Measurements from ENCODE around the gene TM7SF3.
"Not testable (repeated sequence)": the region's sequence is repeated elsewhere in the genome, so short reads cannot be mapped to it uniquely, and the experiment has no call there.

Gene TM7SF3, protein sequence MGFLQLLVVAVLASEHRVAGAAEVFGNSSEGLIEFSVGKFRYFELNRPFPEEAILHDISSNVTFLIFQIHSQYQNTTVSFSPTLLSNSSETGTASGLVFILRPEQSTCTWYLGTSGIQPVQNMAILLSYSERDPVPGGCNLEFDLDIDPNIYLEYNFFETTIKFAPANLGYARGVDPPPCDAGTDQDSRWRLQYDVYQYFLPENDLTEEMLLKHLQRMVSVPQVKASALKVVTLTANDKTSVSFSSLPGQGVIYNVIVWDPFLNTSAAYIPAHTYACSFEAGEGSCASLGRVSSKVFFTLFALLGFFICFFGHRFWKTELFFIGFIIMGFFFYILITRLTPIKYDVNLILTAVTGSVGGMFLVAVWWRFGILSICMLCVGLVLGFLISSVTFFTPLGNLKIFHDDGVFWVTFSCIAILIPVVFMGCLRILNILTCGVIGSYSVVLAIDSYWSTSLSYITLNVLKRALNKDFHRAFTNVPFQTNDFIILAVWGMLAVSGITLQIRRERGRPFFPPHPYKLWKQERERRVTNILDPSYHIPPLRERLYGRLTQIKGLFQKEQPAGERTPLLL

DNA sequence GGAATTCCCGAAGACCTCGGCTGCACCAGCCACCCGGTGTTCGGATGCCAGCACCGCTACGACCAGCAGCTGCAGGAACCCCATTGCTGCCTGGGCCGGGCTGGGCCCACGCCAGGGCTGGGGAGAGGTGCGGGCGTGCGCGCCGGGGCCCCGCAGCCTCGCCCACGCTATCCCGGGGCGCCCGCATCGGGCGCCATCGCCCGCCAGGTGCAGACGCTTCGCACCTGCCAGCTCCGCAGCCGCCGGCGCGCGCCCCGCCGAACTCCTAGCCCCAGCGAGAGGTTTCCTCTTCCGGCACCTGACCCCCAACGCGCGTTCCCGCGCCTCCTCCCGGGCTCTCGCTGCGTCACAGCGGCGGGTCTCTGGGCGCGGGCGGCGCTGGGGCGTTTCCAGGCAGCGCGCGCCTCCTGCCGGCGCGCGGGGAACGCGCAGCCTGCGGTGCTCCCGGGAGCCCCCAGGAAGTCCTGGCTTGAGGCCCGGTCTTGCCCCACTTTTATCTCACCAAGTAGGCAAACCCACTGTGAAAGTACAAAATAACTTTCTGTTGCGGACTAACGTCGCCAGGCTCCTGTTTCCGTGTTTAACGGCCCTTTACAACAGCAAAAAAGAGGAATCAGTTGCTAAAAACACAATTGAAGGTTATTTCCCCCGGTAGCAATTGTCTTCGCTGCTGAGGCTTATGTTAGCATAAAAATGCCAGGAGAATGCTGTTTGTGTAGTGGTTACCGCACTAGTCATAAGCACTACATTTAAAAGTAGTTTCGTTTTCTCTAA lies at the start of gene TM7SF3:
Gene TM7SF3 (minus strand): TSS at position 300 of the 774 bp plus-strand sequence. CDS start 216 bp downstream, at position 84.
- peak; percentile 88 to 94 (median 92) for DNase-seq (ENCODE audit: low read depth in 3 of 3)

DNA sequence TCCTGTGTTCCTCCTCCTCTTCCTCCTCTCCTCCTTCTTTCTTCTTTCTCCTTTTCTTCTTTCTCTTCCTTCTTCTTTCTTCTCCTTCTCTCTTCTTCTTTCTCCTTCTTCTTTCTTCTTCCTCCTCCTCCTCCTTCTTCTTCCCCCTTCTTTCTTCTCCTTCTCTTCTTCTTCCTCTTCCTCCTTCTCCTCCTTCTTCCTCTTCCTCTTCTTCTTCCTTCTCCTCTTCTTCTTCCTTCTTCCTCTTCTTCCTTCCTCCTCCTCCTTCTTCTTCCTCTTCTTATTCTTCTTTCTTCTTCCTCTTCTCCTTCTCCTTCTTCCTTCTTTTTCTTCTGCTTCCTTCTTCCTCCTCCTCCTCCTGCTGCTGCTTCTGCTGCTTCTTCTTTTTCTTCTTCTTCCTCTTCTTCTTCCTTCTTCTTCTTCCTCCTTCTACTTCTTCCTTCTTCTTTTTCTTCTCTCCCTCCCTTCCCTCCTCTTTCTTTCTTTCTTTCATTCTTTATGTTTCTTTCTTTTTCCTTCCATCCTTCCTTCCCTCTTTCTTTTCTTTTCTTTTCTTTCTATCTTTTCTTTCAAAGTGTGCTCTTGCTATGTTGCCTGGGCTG lies 49.2 kb upstream of the TM7SF3 start:
- no peak for DNase-seq (ENCODE audit: low read depth in 3 of 3)

DNA sequence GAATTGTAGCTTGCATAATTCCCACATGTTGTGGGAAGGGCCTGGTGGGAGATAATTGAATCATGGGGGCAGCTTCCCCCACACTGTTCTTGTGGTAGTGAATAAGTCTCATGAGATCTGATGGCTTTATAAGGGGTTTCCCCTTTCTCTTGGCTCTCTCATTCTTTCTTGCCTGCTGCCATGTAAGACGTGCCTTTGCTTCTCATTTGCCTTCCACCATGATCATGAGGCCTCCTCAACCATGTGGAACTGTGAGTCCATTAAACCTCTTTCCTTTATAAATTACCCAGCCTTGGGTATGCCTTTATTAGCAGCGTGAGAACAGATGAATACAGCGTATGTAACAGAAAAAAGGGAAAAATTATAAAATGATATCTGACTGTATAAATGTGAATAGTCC lies 47.1 kb upstream of the TM7SF3 start:
- DNase-seq (ENCODE audit: low read depth in 3 of 3): no peak

DNA sequence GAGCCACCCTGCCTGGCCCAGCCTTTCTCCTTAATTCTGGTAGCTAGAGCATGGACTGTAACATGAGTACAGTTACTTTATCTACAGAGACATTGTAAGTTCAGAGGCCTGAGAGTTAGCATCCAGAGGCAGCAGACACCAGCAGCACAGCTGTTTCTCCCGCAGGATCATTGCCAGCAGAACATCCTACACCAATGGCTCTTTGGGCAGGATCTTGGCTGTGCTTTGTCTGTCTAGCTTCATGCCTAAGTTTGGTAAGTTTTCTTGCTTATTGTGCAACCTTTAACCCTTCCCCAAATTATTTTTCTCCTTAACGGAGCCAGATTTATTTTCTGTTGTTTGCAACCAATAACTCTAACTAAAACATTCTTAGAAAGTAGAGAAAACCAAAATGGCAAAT lies 46.6 kb upstream of the TM7SF3 start:
- DNase-seq (ENCODE audit: low read depth in 3 of 3): no peak

DNA sequence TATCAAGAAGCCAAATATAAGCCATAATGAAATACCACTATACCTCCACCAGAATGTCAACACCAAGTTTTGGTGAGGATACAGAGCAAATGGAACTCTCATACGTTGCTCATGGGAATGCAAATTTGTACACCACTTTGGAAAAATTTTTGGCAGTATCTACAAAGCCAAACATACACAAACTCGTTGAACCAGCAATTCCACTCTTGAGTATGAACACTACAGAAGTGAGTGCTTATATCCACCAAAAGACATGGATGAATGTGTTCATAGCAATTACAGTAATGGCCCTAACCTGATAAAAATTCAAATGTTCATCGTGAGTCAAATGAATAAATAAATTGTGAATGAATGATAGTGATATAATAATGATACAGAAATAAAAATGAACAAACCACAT lies 43.4 kb upstream of the TM7SF3 start:
- DNase-seq (ENCODE audit: low read depth in 3 of 3): no peak

DNA sequence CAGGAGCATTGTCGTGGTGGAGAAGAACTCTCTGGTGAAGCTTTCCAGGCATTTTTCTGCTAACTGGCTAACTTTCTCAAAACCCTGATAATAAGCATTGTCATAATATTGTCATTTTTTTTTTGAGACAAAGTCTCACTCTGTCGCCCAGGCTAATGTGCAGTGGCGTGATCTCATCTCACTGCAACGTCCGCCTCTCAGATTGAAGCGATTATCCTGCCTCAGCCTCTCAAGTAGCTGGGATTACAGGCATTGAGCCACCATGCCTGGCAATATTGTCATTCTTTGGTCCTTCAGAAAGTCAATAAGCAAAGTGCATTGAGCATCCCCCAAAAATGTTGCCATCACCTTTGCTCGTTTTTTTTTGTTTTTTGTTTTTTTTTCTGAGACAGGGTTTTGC lies 41.8 kb upstream of the TM7SF3 start:
- DNase-seq (ENCODE audit: low read depth in 3 of 3): no peak

DNA sequence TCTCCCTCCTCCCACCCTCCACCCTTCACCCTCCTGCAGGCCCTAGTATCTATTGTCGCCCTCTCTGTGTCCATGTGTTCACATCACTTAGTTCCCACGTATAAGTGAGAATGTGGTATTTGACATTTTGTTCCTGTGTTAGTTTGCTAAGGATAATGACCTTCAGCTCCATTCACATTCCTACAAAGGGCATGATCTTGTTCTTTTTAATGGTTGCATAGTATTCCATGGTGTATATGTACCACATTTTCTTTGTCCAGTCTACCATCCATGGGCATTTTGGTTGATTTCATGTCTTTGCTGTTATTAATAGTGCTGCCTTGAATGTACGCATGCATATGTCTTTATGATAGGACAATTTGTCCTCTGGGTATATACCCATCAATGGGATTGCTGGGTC lies 38.6 kb upstream of the TM7SF3 start:
- no peak for DNase-seq (ENCODE audit: low read depth in 3 of 3)

DNA sequence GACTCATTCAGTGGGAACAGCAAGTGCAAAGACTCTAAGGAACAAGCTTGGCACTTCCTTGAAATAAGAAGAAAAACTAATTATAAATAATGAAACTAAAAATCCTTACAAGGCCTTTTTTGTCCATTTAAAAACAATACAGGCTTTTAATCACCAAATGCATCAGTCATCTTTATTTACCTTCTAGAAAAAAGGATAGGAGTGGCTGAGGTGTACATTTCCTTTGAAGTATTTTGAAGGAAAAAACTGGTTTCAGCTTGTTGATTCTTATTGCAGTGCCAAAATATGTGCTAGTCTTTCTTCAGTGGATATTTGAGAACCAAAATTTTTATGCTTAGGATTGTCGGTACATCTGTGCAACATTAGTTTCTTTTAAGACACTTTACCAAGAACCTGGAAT lies 38.0 kb upstream of the TM7SF3 start:
- DNase-seq (ENCODE audit: low read depth in 3 of 3): no peak

DNA sequence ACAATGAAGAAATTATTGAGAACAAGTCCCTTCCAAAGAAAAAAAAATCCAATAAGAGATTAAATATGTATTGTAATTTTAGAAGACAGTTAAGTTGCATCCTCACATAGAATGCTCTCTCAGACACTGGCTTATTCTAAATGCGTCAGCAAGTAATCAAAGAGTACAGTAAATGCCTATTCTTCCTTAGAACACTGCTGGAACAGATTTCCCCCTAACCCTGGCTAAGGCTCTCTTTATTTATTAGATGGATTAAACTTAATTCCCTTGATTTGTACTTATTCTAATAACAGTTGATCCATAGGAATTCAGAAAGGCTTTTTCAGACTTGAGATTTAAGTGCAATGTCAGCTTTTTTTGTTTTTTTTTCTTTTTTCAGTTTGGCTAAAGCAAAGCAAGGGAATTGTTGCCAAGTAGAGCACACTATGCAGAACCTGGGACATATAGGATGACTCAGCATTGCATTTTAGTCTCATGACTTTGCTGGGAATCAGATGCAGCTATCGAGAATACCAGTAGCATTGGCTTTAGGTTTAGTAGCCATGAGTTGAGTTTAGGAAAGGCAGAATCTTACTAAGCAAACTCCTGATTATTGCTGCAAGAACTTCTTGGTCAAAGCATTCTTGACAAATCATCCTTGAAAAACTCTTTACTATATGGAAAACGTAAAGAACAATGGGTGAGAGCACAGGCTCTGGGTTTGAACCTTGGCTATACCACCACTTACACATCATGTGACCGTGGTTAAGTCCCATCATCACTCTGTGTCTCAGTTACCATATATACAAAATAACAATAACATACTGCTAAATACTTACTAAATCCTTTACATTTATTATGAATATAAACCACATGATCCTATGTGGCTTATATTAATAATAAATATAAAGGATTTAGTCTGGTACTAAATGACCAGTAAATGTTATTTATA lies 34.9 kb upstream of the TM7SF3 start:
- DNase-seq (ENCODE audit: low read depth in 3 of 3): no peak

DNA sequence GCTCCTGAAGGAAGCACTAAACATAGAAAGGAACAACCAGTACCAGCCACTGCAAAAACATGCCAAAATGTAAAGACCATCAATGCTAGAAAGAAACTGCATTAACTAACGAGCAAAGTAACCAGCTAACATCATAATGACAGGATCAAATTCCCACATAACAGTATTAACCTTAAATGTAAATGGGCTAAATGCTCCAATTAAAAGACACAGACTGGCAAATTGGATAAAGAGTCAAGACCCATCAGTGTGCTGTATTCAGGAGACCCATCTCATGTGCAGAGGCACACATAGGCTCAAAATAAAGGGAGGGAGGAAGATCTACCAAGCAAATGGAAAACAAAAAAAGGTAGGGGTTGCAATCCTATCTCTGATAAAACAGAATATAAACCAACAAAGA lies 27.8 kb upstream of the TM7SF3 start:
- not testable (repeated sequence) for DNase-seq (ENCODE audit: low read depth in 3 of 3)

DNA sequence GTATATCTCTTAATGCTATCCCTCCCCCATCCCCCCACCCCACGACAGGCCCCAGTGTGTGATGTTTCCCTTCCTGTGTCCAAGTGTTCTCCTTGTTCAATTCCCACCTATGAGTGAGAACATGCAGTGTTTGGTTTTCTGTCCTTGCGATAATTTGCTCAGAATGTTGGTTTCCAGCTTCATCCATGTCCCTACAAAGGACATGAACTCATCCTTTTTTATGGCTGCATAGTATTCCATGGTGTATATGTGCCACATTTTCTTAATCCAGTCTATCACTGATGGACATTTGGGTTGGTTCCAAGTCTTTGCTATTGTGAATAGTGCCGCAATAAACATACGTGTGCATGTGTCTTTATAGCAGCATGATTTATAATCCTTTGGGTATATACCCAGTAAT lies 26.5 kb upstream of the TM7SF3 start:
- not testable (repeated sequence) for DNase-seq (ENCODE audit: low read depth in 3 of 3)

DNA sequence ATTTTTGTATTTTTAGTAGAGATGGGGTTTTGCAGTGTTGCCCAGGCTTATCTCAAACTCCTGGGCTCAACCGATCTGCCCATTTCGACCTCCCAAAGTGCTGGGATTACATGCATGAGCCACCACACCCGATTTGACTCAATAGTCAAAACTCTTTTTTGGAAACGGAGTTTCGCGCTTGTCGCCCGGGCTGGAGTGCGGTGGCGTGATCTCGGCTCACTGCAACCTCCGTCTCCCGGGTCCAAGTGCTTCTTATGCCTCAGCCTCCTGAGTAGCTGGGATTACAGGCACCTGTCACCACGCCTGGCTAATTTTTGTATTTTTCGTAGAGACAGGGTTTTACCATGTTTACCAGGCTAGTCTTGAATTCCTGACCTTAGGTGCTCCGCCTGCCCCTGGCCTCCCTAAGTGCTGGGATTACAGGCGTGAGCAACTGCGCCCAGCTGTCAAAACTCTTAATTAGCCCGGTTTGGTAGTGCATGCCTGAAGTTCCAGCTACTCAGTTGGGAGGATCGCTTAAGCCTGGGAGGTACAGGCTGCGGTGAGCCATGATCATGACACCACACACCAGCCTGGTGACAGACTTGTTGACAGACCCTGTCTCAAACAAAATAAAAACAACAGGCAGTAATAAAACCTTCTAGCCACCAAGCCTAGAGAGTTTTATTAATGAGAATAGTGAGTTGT lies 20.6 kb upstream of the TM7SF3 start:
- DNase-seq (ENCODE audit: low read depth in 3 of 3): no peak

DNA sequence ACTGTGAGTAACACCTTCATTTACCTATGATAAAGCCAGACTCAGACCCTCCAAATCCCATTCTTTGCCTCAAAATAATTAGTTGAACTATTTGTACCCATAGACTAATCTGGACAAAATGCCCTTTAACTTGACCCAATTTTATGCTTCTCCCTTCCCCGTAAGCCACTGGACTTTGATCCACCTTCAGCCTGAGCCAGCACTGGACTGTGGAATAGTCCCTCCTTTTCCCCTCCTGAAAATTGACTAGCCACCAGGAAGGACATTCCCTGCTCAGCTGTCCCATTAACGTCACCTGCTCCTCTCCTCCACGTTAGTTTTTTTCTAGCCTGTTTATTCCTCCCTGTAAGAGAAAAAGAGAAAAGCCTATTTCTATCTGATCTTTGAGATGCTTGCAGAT lies 18.5 kb upstream of the TM7SF3 start:
- no peak for DNase-seq (ENCODE audit: low read depth in 3 of 3)

DNA sequence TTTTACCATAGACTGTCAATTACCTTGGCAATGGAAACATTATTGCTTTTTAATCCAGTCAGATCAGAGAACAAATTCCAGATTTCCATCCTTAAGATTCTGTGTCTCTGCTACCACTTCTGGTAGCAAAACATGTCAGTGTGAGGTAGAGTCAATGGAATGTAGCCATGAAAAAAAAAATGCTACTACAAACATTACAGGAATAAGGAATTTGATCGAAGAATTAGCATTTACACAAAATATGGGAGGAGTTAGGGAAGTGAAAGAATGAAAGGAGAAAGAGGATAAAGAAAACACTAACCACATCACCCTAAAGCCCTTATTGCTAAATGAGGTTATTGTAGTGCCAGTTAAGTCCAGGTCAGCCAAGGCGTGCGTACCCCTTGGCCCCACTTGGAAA lies 17.3 kb upstream of the TM7SF3 start:
- no peak for DNase-seq (ENCODE audit: low read depth in 3 of 3)

DNA sequence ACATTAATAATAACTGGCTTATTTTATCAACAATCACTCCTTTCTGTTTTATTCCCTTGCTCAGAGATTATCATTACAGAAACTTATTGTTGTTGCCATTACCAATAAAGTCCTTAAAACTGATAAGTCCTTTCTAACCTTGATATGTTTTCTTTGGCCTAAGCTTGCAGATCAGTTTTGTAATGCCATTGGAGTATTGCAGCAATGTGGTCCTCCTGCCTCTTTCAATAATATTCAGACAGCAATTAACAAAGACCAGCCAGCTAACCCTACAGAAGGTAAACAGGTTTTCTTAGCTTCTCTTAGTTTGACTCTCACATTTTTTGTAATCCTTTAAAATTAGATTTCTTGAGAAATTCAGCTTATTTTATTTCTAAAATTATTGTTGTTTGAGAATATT lies 12.1 kb upstream of the TM7SF3 start:
- DNase-seq (ENCODE audit: low read depth in 3 of 3): no peak

DNA sequence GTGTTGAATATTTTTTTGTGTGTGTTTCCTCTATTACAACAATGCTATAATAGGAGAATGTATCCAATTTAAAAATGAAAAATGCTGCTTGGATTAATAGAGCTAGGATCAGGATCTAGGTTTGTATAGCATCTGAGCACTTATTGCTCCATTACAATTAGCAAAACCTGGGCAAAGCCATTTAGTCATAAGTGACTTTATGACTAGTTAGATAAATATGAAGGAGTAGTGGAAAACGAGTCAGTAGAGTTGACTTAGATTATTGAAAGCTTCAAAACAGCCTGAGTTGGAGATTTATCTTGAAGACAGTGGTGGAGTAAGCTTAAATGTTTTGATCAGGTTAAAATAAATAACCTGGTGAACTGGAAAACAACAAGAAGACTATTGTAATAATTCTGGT lies 10.9 kb upstream of the TM7SF3 start:
- no peak for DNase-seq (ENCODE audit: low read depth in 3 of 3)

DNA sequence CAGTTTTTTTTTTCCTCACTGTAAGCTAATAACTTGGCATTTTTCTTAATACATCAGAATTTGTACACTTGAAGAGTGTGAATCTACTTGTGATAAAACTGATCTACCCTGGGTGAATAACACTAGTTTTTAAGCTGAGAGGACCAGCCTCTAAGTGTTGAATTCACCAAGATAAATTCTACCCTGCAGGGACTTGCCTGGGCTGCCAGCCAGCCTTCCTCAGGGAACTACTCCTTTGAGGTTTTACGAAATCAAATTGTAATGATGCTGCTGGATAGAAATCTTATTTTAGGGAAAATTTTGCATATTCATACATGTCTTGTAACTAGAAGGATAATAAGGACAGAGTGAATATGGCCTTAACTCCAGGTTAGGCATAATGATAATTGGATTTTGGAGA lies 10.1 kb upstream of the TM7SF3 start:
- DNase-seq (ENCODE audit: low read depth in 3 of 3): no peak

DNA sequence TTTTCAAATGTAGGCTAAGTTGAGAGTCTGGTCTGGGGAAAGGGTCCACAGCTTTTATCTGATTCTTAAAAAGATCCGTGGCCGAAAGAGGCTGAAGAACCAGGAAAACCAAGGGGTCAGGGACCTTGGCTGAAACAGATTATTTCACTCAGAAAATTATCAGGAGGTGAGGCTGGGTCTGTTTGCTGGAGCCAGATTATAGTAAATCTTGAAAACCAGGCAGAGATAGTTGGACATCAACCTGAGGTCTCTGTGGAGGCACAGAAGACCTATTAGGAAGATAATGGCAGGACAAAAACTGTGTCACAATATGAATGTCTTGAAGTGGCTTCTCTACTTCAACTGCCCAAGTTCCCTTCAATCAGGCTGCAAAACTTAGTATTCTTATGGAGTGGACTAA lies 6.6 kb upstream of the TM7SF3 start:
- DNase-seq (ENCODE audit: low read depth in 3 of 3): no peak

DNA sequence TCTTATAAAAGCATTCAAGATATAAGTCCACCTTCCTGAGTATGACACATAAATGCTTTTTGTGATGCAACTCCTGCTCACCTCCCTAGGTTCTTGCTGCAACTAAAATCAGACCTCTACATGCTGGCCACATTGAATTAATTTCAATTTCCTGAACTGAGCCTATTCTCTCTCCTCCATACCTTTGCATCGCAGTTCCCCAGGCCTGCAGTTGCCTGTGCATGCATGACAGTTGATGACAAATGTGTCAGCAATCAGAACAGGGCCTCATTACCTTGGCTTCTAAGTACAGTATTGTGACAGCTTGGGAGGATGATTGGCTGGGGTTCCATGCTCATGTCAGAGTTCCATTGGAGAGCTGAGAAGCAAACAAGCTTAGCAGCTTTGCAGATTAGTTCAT lies 3.9 kb upstream of the TM7SF3 start:
- no peak for DNase-seq (ENCODE audit: low read depth in 3 of 3)

DNA sequence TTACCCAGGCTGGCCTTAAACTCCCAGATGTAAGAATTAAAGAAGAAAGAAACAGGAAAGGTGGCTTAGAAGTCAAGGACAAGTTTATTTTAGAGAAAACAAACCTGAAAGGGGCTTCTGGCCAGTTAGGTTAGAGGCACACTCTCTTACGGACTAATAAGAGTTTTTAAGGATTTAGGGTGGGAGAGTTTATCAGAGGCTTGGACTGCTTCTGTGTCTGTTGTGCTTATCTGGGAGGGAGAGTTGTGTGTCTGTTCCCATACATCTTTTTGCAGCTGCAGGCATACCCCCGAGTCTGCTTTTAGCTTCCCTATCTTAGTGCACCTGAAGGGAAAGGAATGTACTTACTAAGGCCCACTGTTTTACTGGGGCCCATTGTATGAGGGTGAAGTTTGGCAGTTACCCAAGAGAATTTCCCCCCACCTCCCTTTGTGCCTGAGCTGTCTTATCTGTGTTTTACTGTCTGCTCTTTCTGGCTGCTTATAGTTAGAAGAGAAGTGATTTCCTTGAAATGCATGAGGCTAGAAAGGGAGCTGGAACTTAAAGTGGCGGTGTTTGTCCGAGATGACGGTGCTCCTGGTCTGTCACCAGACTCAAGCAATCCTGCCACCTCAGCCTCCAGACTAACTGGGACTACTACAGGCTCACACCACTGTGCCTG lies 3.1 kb upstream of the TM7SF3 start:
- DNase-seq (ENCODE audit: low read depth in 3 of 3): not testable (repeated sequence)
